ENCODE data around the gene CDON.

The CDON gene

DNA sequence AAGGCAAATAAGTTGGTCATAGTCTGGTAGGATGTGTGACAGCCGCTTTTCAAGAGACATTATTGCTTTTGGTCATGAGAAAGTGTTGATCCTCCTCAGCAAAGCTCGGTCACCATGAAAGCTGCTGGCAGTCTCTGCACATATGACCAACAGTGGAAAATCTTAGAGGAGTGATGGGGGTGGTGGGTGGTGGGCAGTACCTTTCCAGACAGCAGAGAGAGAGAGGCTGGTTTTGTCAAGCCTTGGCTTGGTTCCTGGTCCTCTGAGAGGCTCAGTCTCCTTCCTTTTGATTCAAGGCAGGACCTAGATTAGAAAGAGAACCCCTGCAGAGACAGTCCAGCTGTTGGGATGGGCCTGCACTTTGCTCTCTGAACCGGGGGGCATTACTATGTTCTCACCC is 136.9 kb downstream of the CDON start:
- H3K4me3 ChIP-seq, result no peak overlapping the region
- TF ChIP-seq, protein P1, sequence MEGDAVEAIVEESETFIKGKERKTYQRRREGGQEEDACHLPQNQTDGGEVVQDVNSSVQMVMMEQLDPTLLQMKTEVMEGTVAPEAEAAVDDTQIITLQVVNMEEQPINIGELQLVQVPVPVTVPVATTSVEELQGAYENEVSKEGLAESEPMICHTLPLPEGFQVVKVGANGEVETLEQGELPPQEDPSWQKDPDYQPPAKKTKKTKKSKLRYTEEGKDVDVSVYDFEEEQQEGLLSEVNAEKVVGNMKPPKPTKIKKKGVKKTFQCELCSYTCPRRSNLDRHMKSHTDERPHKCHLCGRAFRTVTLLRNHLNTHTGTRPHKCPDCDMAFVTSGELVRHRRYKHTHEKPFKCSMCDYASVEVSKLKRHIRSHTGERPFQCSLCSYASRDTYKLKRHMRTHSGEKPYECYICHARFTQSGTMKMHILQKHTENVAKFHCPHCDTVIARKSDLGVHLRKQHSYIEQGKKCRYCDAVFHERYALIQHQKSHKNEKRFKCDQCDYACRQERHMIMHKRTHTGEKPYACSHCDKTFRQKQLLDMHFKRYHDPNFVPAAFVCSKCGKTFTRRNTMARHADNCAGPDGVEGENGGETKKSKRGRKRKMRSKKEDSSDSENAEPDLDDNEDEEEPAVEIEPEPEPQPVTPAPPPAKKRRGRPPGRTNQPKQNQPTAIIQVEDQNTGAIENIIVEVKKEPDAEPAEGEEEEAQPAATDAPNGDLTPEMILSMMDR (IDR thresholded peaks at IDR 0.05), result no peak
- intact Hi-C loops (cut with DNase I; ENCODE audit: low total_unique reads), result no loop called here
- H3K27me3 ChIP-seq, result peaks cover 0 to 13% of the 10 kb centered on the region in 2 donors
- no peaks in the 10 kb centered on the region for H3K36me3 ChIP-seq
- H3K9me3 ChIP-seq, result no peaks in the 10 kb centered on the region
- H3K4me1 ChIP-seq, result no peaks in the 10 kb centered on the region
- no peak for DNase-seq
- no peak overlapping the region for H3K27ac ChIP-seq

DNA sequence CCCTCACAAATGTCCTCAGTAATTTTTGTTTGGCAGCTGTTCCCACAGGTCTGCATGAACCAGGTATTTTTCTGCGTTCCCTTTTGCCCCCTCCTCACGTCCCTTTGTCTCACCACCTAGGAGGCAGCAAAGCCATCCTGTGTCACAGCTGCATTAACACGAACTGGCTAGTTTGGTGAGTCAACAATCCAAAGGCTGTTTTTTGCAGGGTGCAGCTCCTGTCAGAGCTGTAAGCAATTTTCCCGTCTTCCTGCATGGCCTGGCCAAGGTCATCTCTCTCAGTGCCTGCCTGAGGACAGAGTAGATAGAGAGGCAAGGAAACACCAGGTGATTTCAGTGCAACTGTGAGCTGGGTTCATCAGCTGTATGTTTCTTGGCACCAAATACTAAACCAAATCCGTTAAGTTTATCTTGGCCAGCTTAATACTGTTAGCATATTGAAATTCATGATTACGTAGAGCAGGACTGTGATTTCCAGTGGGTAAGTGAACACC is 137.4 kb downstream of the CDON start:
- H3K27me3 ChIP-seq, result peaks cover 0 to 11% of the 10 kb centered on the region in 2 donors
- H3K9me3 ChIP-seq, result no peaks in the 10 kb centered on the region
- TF ChIP-seq, protein P1 (IDR thresholded peaks at IDR 0.05), result no peak
- no peak for DNase-seq
- H3K4me1 ChIP-seq, result no peaks in the 10 kb centered on the region
- intact Hi-C loops (cut with DNase I; ENCODE audit: low total_unique reads), result no loop called here
- H3K4me3 ChIP-seq, result no peak overlapping the region
- no peak overlapping the region for H3K27ac ChIP-seq
- H3K36me3 ChIP-seq, result no peaks in the 10 kb centered on the region

DNA sequence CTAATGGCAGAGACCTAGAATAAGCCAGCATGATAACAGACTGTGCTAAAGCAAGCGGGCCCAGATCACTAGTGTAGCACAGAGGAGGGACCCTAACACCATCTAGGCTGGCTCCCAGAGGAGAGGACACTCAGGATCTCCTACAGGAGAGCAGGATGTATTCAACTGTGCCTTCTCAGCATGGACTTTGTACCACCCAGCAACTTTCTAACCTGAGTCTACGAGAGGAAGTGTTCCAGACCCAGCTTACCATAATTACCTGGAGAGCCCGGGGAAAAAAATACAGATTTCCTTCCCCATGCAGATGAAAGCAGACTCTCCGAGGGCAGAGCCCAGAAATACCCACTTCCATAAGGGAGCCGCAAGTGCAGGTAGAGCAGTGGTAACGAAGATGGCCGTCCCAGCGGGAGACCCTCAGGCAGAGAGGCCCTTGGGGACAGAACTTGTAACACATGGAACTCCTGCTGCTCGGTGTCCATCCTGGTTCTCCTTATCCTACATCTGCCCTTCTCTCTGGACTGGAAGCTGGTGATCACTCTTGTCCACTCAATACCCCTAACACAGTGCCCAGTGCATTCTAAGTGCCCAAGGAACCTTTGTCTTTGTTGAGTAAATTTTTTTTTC is 138.2 kb downstream of the CDON start:
- TF ChIP-seq, protein P1 (IDR thresholded peaks at IDR 0.05), result no peak
- DNase-seq, result no peak
- intact Hi-C loops (cut with DNase I; ENCODE audit: low total_unique reads), result loop anchor here (5.0 kb wide), 1 partner anchor 268 kb away; no protein-coding TSS in a partner anchor

DNA sequence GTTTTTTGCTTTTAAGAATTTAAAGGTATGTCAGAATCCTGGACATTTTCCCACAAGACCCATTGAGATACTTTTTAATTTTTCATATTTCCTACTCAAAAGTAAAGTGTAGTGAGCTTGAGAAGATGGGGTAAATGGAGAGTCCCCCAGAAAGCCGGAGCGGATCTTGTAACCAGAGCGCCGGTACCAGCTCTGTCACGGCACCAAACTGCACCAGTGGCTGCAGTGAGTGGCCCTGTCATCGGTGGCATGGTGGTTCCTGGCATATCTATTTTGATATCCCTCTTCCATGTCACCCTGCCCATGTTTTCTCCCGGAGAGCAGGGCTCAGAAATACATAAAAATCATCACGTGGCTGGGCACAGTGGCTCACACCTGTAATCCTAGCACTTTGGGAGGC is 139.0 kb downstream of the CDON start:
- H3K27me3 ChIP-seq, result peaks cover 0 to 14% of the 10 kb centered on the region in 2 donors
- H3K36me3 ChIP-seq, result no peaks in the 10 kb centered on the region
- no peak overlapping the region for H3K4me3 ChIP-seq
- TF ChIP-seq, protein P1 (IDR thresholded peaks at IDR 0.05), result no peak
- H3K4me1 ChIP-seq, result no peaks in the 10 kb centered on the region
- no peak for DNase-seq
- intact Hi-C loops (cut with DNase I; ENCODE audit: low total_unique reads), result loop anchor here (5.0 kb wide), 1 partner anchor 269 kb away; no protein-coding TSS in a partner anchor
- H3K9me3 ChIP-seq, result no peaks in the 10 kb centered on the region
- H3K27ac ChIP-seq, result no peak overlapping the region

More for the DNA sequence above, 138.2 kb downstream of the CDON start:
- H3K27ac ChIP-seq, result no peak overlapping the region
- no peaks in the 10 kb centered on the region for H3K4me1 ChIP-seq
- H3K27me3 ChIP-seq, result peaks cover 0 to 9% of the 10 kb centered on the region in 2 donors
- no peaks in the 10 kb centered on the region for H3K9me3 ChIP-seq
- H3K36me3 ChIP-seq, result no peaks in the 10 kb centered on the region
- H3K4me3 ChIP-seq, result no peak overlapping the region

DNA sequence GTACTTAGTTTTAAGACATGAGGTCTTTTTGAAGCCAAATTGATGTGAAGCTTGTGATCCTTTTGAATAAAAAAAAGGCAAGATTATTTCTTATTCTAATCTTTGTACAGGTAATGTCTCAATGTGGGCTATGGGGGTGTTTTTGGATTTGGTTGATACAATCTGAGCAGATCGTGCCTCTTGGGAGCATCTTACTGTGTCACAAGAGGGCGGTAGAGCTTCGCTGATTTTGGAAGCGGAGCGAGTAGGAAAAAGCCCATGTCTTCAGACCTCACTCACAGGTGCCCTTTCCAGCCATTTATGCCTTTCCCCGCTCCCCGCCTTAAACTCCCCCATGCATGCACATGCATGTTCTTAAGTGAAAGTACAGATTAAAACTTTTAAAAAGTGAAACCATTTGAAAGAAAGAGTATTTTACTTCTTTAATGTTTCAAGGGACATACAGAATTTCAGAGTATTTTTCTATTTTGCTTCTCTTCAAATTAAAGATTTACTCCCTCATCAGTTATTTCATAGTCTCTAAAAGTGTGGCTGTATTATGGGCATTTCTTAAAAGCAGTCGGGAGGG is 139.6 kb downstream of the CDON start:
- TF ChIP-seq, protein P1 (IDR thresholded peaks at IDR 0.05), result peak; percentile 78 to 80
- intact Hi-C loops (cut with DNase I; ENCODE audit: low total_unique reads), result loop anchor here (5.0 kb wide), 1 partner anchor 269 kb away; no protein-coding TSS in a partner anchor
- no peaks in the 10 kb centered on the region for H3K4me1 ChIP-seq
- H3K36me3 ChIP-seq, result no peaks in the 10 kb centered on the region
- DNase-seq, result peak in 1 of 2 donors; percentile 59
- H3K27me3 ChIP-seq, result peaks cover 0 to 19% of the 10 kb centered on the region in 2 donors
- H3K9me3 ChIP-seq, result no peaks in the 10 kb centered on the region
- H3K27ac ChIP-seq, result no peak overlapping the region
- no peak overlapping the region for H3K4me3 ChIP-seq
